ENCODE measurements around the gene GLTP. TPM values are rescaled to one million over a fixed set of nuclear protein-coding genes. Genes with fewer than 3 reads are reported as not detected.

The GLTP gene
- total and polyA plus RNA-seq, 2 donors (not counting 1 experiment from before 2014, with no cell fraction given), result 51.2 to 67.9 TPM

DNA sequence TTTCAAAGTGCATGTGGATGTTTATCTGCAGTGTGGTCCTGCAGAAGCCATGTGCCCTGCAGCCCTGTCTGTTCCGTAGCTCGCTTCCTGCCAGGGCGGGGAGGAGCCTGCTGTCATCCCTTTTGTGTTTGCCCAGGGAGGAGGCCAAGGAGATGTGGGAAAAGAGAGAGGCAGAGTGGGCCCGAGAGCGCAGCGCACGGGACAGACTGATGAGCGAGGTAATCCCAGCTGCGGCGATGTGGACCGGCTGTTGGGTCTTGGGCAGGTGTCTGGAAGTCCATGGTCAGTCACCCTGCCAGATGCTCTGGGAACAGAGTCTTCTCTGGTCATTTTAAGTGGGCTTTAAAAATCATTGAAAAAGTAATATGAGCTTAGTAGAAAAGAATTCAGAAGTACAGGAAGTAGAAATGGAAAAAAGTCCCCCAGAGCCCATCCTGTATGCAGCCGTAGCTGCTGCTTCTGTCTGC is 32.5 kb upstream of the GLTP start:
- H3K4me1 ChIP-seq (ENCODE audit: control insufficient read depth, extremely low read depth, insufficient read depth, low read length), result no peaks in the 10 kb centered on the region
- TF ChIP-seq EZH2 (IDR thresholded peaks at IDR 0.05; ENCODE audit: low read length, missing control alignments), result no peak
- TF ChIP-seq, protein P1, sequence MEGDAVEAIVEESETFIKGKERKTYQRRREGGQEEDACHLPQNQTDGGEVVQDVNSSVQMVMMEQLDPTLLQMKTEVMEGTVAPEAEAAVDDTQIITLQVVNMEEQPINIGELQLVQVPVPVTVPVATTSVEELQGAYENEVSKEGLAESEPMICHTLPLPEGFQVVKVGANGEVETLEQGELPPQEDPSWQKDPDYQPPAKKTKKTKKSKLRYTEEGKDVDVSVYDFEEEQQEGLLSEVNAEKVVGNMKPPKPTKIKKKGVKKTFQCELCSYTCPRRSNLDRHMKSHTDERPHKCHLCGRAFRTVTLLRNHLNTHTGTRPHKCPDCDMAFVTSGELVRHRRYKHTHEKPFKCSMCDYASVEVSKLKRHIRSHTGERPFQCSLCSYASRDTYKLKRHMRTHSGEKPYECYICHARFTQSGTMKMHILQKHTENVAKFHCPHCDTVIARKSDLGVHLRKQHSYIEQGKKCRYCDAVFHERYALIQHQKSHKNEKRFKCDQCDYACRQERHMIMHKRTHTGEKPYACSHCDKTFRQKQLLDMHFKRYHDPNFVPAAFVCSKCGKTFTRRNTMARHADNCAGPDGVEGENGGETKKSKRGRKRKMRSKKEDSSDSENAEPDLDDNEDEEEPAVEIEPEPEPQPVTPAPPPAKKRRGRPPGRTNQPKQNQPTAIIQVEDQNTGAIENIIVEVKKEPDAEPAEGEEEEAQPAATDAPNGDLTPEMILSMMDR (conservative IDR thresholded peaks at IDR 0.05 in 1 of 2, IDR thresholded peaks at IDR 0.05 in 1 of 2; ENCODE audit: low read depth in 1 of 2, low read length in 2 of 2), result no peak
- no peak overlapping the region for H3K4me3 ChIP-seq (replicated peaks in 1 of 4; ENCODE audit: control extremely low read depth in 1 of 4, insufficient read depth in 1 of 4, low read depth in 3 of 4, low read length in 4 of 4)
- no peaks in the 10 kb centered on the region for H3K9me3 ChIP-seq (ENCODE audit: control insufficient read depth, insufficient read depth, low read depth, low read length)
- H3K36me3 ChIP-seq (ENCODE audit: control insufficient read depth, insufficient read depth, low read length), result peaks cover 36% of the 10 kb centered on the region
- no peak overlapping the region for H2AFZ ChIP-seq (ENCODE audit: low read length)
- DNase-seq (ENCODE audit: low read depth in 2 of 2), result no peak
- H3K4me2 ChIP-seq (ENCODE audit: extremely low read depth, insufficient read depth, low read length), result no peak overlapping the region
- no peaks in the 10 kb centered on the region for H3K27me3 ChIP-seq (ENCODE audit: control insufficient read depth, insufficient read depth, low read length)
- no peak overlapping the region for H3K27ac ChIP-seq (ENCODE audit: insufficient read depth, low read length)
- H4K20me1 ChIP-seq (ENCODE audit: control insufficient read depth, extremely low read depth, insufficient read depth, low read length), result no peaks in the 10 kb centered on the region
- no peak overlapping the region for H3K9ac ChIP-seq (ENCODE audit: insufficient read depth, low read length)
- no peaks in the 10 kb centered on the region for H3K79me2 ChIP-seq (ENCODE audit: control insufficient read depth, insufficient read depth, low read length)

DNA sequence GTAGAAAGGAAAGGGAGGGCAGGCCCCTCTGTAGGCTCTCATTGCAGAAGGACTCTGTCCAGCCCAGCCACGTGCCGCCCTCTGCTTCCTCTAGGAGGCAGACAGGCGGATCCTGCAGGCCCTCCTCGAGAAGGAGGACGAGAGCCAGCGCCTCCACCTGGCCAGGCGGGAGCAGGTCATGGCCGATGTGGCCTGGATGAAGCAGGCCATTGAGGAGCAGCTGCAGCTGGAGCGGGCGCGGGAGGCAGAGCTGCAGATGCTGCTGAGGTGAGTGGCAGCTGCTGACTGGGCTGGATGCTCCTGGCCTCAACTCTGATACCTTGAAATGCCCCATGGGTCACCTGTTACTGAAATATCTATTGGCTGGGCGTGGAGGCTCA is 30.6 kb upstream of the GLTP start:
- DNase-seq (ENCODE audit: low read depth in 2 of 2), result peak; percentile 18 to 25
- Histone ChIP-seq H2AFZ (ENCODE audit: low read length) (no peak overlapping the region), H3K27ac (ENCODE audit: insufficient read depth, low read length) (no peak overlapping the region), H3K4me3 (replicated peaks in 1 of 4; ENCODE audit: control extremely low read depth in 1 of 4, insufficient read depth in 1 of 4, low read depth in 3 of 4, low read length in 4 of 4) (no peak overlapping the region), H3K79me2 (ENCODE audit: control insufficient read depth, insufficient read depth, low read length) (no peaks in the 10 kb centered on the region), H3K9me3 (ENCODE audit: control insufficient read depth, insufficient read depth, low read depth, low read length) (no peaks in the 10 kb centered on the region), H3K4me1 (ENCODE audit: control insufficient read depth, extremely low read depth, insufficient read depth, low read length) (no peaks in the 10 kb centered on the region), H3K4me2 (ENCODE audit: extremely low read depth, insufficient read depth, low read length) (no peak overlapping the region), H4K20me1 (ENCODE audit: control insufficient read depth, extremely low read depth, insufficient read depth, low read length) (no peaks in the 10 kb centered on the region), H3K27me3 (ENCODE audit: control insufficient read depth, insufficient read depth, low read length) (no peaks in the 10 kb centered on the region), H3K36me3 (ENCODE audit: control insufficient read depth, insufficient read depth, low read length) (peaks cover 37% of the 10 kb centered on the region), H3K9ac (ENCODE audit: insufficient read depth, low read length) (no peak overlapping the region)
- TF ChIP-seq, protein P1 (conservative IDR thresholded peaks at IDR 0.05 in 1 of 2, IDR thresholded peaks at IDR 0.05 in 1 of 2; ENCODE audit: low read depth in 1 of 2, low read length in 2 of 2), result peak in 1 of 2 donors; percentile 39
- TF ChIP-seq EZH2 (IDR thresholded peaks at IDR 0.05; ENCODE audit: low read length, missing control alignments), result no peak

DNA sequence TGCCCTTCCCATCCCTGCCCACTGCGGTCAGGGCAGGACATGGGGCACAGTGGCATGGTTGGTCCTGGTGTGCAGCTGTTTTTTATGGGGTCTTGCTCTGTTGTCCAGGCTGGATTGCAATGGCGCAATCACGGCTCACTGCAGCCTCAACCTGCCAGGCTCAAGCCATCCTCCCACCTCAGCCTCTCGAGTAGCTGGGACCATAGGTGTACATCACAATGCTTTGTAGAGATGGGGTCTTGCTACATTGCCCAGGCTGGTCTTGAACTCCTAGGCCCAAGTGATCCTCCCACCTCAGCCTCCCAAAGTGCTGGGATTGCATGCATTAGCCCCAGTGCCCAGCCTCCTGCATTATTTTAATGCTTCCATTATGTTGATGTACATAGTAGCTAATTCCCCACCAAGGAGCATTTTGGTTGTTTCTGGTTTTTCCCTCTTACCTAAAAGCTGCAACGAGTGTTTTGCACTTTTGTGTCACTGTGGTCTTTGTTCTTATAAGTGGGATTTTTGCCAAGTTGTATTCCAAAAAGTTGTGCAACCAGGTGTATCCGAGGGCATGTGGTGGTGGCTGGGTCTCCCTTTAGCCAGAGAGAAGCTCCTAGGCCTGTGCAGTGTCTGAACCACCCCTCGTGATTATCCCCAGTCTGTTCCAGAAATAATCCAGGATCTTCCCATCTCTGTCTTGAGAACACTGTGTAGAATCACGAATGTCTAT is 30.1 kb upstream of the GLTP start:
- H3K27ac ChIP-seq (ENCODE audit: insufficient read depth, low read length), result no peak overlapping the region
- no peak overlapping the region for H3K4me2 ChIP-seq (ENCODE audit: extremely low read depth, insufficient read depth, low read length)
- H2AFZ ChIP-seq (ENCODE audit: low read length), result no peak overlapping the region
- DNase-seq (ENCODE audit: low read depth in 2 of 2), result no peak
- H3K9ac ChIP-seq (ENCODE audit: insufficient read depth, low read length), result no peak overlapping the region
- no peaks in the 10 kb centered on the region for H3K79me2 ChIP-seq (ENCODE audit: control insufficient read depth, insufficient read depth, low read length)
- peaks cover 32% of the 10 kb centered on the region for H3K36me3 ChIP-seq (ENCODE audit: control insufficient read depth, insufficient read depth, low read length)
- no peaks in the 10 kb centered on the region for H3K27me3 ChIP-seq (ENCODE audit: control insufficient read depth, insufficient read depth, low read length)
- no peaks in the 10 kb centered on the region for H3K4me1 ChIP-seq (ENCODE audit: control insufficient read depth, extremely low read depth, insufficient read depth, low read length)
- H3K9me3 ChIP-seq (ENCODE audit: control insufficient read depth, insufficient read depth, low read depth, low read length), result no peaks in the 10 kb centered on the region
- no peak for TF ChIP-seq EZH2 (IDR thresholded peaks at IDR 0.05; ENCODE audit: low read length, missing control alignments)
- TF ChIP-seq, protein P1 (conservative IDR thresholded peaks at IDR 0.05 in 1 of 2, IDR thresholded peaks at IDR 0.05 in 1 of 2; ENCODE audit: low read depth in 1 of 2, low read length in 2 of 2), result no peak
- H3K4me3 ChIP-seq (replicated peaks in 1 of 4; ENCODE audit: control extremely low read depth in 1 of 4, insufficient read depth in 1 of 4, low read depth in 3 of 4, low read length in 4 of 4), result no peak overlapping the region
- H4K20me1 ChIP-seq (ENCODE audit: control insufficient read depth, extremely low read depth, insufficient read depth, low read length), result no peaks in the 10 kb centered on the region
